GM18951 (cell line): ENCODE measurements around the gene LRRC27.
"Not testable (repeated sequence)": the region's sequence is repeated elsewhere in the genome, so short reads cannot be mapped to it uniquely, and the experiment has no call there.

ENCODE experiments used
- POLR2A ChIP-seq: IDR thresholded peaks from 4 replicates; pipeline ENCODE4 v1.6.1; 2011; ENCODE audit warnings: mild to moderate bottlenecking; ENCODE audit not compliant: insufficient read length, insufficient read depth; ENCODE audit errors: extremely low read depth
- in situ Hi-C: fragments of 300-500 bp; cut with MboI; formaldehyde crosslinking; loops from one replicate; pipeline ENCODE4 v1.12.0; 2022; ENCODE audit warnings: low sequenced_read_pairs, mixed read lengths, inconsistent platforms; ENCODE audit not compliant: unreplicated experiment

LRRC27 gene

GRCh38 chr10:132329565-132330485 lies 2.2 kb upstream of the LRRC27 start:
- peak; percentile 13 for TF ChIP-seq POLR2A
- in situ Hi-C loops: no loop called here

GRCh38 chr10:132330486-132330833 lies 1.5 kb upstream of the LRRC27 start:
- in situ Hi-C loops: no loop called here
- TF ChIP-seq POLR2A: no peak

- TF ChIP-seq POLR2A: no peak
- in situ Hi-C loops: no loop called here
Measured at GRCh38 chr10:132332433-132332754, 401 bp downstream of the LRRC27 start.

- in situ Hi-C loops: no loop called here
- no peak for TF ChIP-seq POLR2A
Measured at GRCh38 chr10:132333386-132333785, 1.4 kb downstream of the LRRC27 start.

GRCh38 chr10:132334631-132335188 lies 2.7 kb downstream of the LRRC27 start:
- TF ChIP-seq POLR2A: no peak
- in situ Hi-C loops: no loop called here

- TF ChIP-seq POLR2A: peak; percentile 14
- in situ Hi-C loops: no loop called here
Measured at GRCh38 chr10:132335189-132336063, 3.4 kb downstream of the LRRC27 start.

GRCh38 chr10:132336064-132336746 lies 4.2 kb downstream of the LRRC27 start:
- in situ Hi-C loops: no loop called here

GRCh38 chr10:132336919-132337407 lies 5.0 kb downstream of the LRRC27 start:
- TF ChIP-seq POLR2A: peak; percentile 45
- in situ Hi-C loops: no loop called here

More at GRCh38 chr10:132336064-132336746, 4.2 kb downstream of the LRRC27 start:
- no peak for TF ChIP-seq POLR2A

- in situ Hi-C loops: not testable (repeated sequence)
Measured at GRCh38 chr10:132337854-132338253, 5.9 kb downstream of the LRRC27 start.

- in situ Hi-C loops: no loop called here
Measured at GRCh38 chr10:132338876-132339275, 6.9 kb downstream of the LRRC27 start.

GRCh38 chr10:132339276-132339675 lies 7.3 kb downstream of the LRRC27 start:
- in situ Hi-C loops: no loop called here

More at GRCh38 chr10:132338876-132339275, 6.9 kb downstream of the LRRC27 start:
- no peak for TF ChIP-seq POLR2A

GRCh38 chr10:132341017-132341416 lies 9.0 kb downstream of the LRRC27 start:
- TF ChIP-seq POLR2A: no peak
- in situ Hi-C loops: no loop called here

More at GRCh38 chr10:132339276-132339675, 7.3 kb downstream of the LRRC27 start:
- no peak for TF ChIP-seq POLR2A

GRCh38 chr10:132341781-132342180 lies 9.8 kb downstream of the LRRC27 start:
- TF ChIP-seq POLR2A: no peak
- in situ Hi-C loops: no loop called here
